ENCODE results near the gene ACE.

DNA sequence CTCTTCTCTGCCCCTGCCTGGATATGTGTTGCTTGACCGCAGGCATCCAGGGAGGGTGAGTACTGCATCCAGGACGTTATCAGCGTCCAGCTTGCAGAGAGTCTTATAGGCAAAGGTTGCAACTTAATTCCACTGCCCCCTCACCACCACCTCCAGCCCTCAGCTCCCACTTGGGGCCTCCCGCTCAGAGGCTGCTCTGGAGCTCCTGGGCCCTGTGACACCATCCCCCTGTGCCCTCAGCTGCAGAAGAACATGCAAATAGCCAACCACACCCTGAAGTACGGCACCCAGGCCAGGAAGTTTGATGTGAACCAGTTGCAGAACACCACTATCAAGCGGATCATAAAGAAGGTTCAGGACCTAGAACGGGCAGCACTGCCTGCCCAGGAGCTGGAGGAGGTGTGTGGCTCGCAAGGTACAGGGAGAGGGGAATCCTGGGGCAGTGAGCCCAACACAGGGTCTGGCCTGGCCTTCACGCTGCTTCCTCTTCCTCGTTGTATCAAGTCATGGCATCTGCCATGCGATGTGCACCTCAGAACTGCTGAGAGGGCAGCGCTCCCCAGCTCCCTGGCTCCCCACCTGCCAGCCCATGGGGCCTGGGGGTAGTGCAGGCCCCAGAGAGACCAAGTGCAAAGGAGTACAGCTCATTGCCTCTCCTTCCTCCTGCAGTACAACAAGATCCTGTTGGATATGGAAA, 9.6 kb downstream of the ACE start:
- TF ChIP-seq, protein P1, sequence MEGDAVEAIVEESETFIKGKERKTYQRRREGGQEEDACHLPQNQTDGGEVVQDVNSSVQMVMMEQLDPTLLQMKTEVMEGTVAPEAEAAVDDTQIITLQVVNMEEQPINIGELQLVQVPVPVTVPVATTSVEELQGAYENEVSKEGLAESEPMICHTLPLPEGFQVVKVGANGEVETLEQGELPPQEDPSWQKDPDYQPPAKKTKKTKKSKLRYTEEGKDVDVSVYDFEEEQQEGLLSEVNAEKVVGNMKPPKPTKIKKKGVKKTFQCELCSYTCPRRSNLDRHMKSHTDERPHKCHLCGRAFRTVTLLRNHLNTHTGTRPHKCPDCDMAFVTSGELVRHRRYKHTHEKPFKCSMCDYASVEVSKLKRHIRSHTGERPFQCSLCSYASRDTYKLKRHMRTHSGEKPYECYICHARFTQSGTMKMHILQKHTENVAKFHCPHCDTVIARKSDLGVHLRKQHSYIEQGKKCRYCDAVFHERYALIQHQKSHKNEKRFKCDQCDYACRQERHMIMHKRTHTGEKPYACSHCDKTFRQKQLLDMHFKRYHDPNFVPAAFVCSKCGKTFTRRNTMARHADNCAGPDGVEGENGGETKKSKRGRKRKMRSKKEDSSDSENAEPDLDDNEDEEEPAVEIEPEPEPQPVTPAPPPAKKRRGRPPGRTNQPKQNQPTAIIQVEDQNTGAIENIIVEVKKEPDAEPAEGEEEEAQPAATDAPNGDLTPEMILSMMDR (IDR thresholded peaks at IDR 0.05), result no peak
- TF ChIP-seq EP300 (IDR thresholded peaks at IDR 0.05), result no peak
- TF ChIP-seq POLR2AphosphoS5 (IDR thresholded peaks at IDR 0.05), result no peak
- no peak for TF ChIP-seq POLR2A (IDR thresholded peaks at IDR 0.05)
